H9 (cell line): Measurements from ENCODE around the gene MBTPS2. TPM values are rescaled to one million over a fixed set of nuclear protein-coding genes. Genes with fewer than 3 reads are reported as not detected.

Experiments used
- DNase-seq: peaks from one replicate; pipeline ENCODE4 v3.0.0-alpha.2; 2017
- H2AFZ ChIP-seq: one replicate; pipeline ENCODE4 v1.6.1; 2013; ENCODE audit warnings: mild to moderate bottlenecking, low read length, control low read depth, moderate library complexity
- H2AK5ac ChIP-seq: 2 replicates; pipeline ENCODE4 v1.6.1; 2013; ENCODE audit warnings: low read length, control low read depth, mixed read lengths; ENCODE audit not compliant: insufficient read length
- H2BK120ac ChIP-seq: one replicate; pipeline ENCODE4 v1.6.1; 2013; ENCODE audit warnings: low read depth, mild to moderate bottlenecking, low read length, control low read depth, inconsistent platforms; ENCODE audit not compliant: poor library complexity, severe bottlenecking
- H2BK12ac ChIP-seq: 2 replicates; pipeline ENCODE4 v1.6.1; 2013; ENCODE audit warnings: low read length, control low read depth, mixed read lengths, low read depth; ENCODE audit not compliant: insufficient read length
- H2BK15ac ChIP-seq: 2 replicates; pipeline ENCODE4 v1.6.1; 2013; ENCODE audit warnings: low read depth, low read length, control low read depth
- H2BK20ac ChIP-seq: one replicate; pipeline ENCODE4 v1.6.1; 2013; ENCODE audit warnings: low read depth, mild to moderate bottlenecking, low read length, control low read depth, inconsistent platforms; ENCODE audit not compliant: poor library complexity, severe bottlenecking
- H2BK5ac ChIP-seq: 2 replicates; pipeline ENCODE4 v1.6.1; 2013; ENCODE audit warnings: low read length, control low read depth, mixed read lengths; ENCODE audit not compliant: insufficient read length
- H3K14ac ChIP-seq: 2 replicates; pipeline ENCODE4 v1.6.1; 2013; ENCODE audit warnings: low read length, control low read depth; ENCODE audit not compliant: insufficient read depth
- H3K18ac ChIP-seq: 2 replicates; pipeline ENCODE4 v1.6.1; 2013; ENCODE audit warnings: low read depth, mild to moderate bottlenecking, mixed read lengths, low read length, control low read depth; ENCODE audit not compliant: insufficient read length
- H3K23ac ChIP-seq: 2 replicates; pipeline ENCODE4 v1.6.1; 2013; ENCODE audit warnings: low read length, control low read depth, mixed read lengths, low read depth; ENCODE audit not compliant: insufficient read length
- H3K23me2 ChIP-seq: 2 replicates; pipeline ENCODE4 v1.6.1; 2013; ENCODE audit warnings: low read depth, mild to moderate bottlenecking, mixed read lengths, low read length, control low read depth; ENCODE audit not compliant: insufficient read length, poor library complexity, severe bottlenecking
- H3K27ac ChIP-seq: 2 replicates; pipeline ENCODE4 v1.5.1; 2013; ENCODE audit warnings: low read length, control low read depth, mixed read lengths, low read depth; ENCODE audit not compliant: insufficient read length
- H3K27me3 ChIP-seq: 2 replicates; pipeline ENCODE4 v1.6.1; 2013; ENCODE audit warnings: low read length, control low read depth, inconsistent platforms; ENCODE audit not compliant: insufficient read depth
- H3K4ac ChIP-seq: 2 replicates; pipeline ENCODE4 v1.6.1; 2013; ENCODE audit warnings: low read depth, mild to moderate bottlenecking, control low read depth, inconsistent platforms, low read length, moderate library complexity
- H3K4me1 ChIP-seq: 2 replicates; pipeline ENCODE4 v1.6.1; 2013; ENCODE audit warnings: low read length, control low read depth, inconsistent platforms; ENCODE audit not compliant: insufficient read depth
- H3K4me2 ChIP-seq: 2 replicates; pipeline ENCODE4 v1.6.1; 2013; ENCODE audit warnings: low read length, control low read depth, mixed read lengths; ENCODE audit not compliant: insufficient read length, insufficient read depth
- H3K56ac ChIP-seq: 2 replicates; pipeline ENCODE4 v1.6.1; 2013; ENCODE audit warnings: low read depth, mild to moderate bottlenecking, mixed read lengths, low read length, control low read depth; ENCODE audit not compliant: insufficient read length
- H3K79me1 ChIP-seq: 2 replicates; pipeline ENCODE4 v1.6.1; 2013; ENCODE audit warnings: low read depth, mild to moderate bottlenecking, moderate library complexity, low read length, control low read depth, inconsistent platforms; ENCODE audit not compliant: insufficient read depth, poor library complexity, severe bottlenecking
- H3K79me2 ChIP-seq: 2 replicates; pipeline ENCODE4 v1.6.1; 2013; ENCODE audit warnings: low read length, control low read depth, inconsistent platforms; ENCODE audit not compliant: insufficient read depth
- H3K9ac ChIP-seq: 2 replicates; pipeline ENCODE4 v1.6.1; 2013; ENCODE audit warnings: low read length, control low read depth, mixed read lengths; ENCODE audit not compliant: insufficient read length; ENCODE audit errors: extremely low read depth
- H3K9me3 ChIP-seq: one replicate; pipeline ENCODE4 v1.6.1; 2013; ENCODE audit warnings: low read depth, low read length, inconsistent platforms; ENCODE audit not compliant: control insufficient read depth
- H3T11ph ChIP-seq: one replicate; pipeline ENCODE4 v1.6.1; 2013; ENCODE audit warnings: mild to moderate bottlenecking, low read length, control low read depth, inconsistent platforms
- H4K20me1 ChIP-seq: one replicate; pipeline ENCODE4 v1.6.1; 2013; ENCODE audit not compliant: control insufficient read depth, insufficient read length, insufficient read depth
- H4K5ac ChIP-seq: 2 replicates; pipeline ENCODE4 v1.6.1; 2013; ENCODE audit warnings: low read depth, mild to moderate bottlenecking, mixed read lengths, low read length, control low read depth; ENCODE audit not compliant: insufficient read length
- H4K8ac ChIP-seq: replicated peaks from 2 replicates; pipeline ENCODE4 v1.6.1; 2013; ENCODE audit warnings: low read length, control low read depth, mixed read lengths, low read depth; ENCODE audit not compliant: insufficient read length
- H4K91ac ChIP-seq: 2 replicates; pipeline ENCODE4 v1.6.1; 2013; ENCODE audit warnings: low read depth, mild to moderate bottlenecking, moderate library complexity, mixed read lengths, low read length, control low read depth; ENCODE audit not compliant: insufficient read length
- H3K27ac Mint-ChIP-seq, 3 experiments: 2 replicates in 2 of 3; 3 replicates in 1 of 3; pipeline ENCODE4 v1.8.0; 2020 to 2021; ENCODE audit warnings: mixed read lengths in 3 of 3, mild to moderate bottlenecking in 1 of 3, moderate library complexity in 1 of 3
- H3K27me3 Mint-ChIP-seq: 2 replicates; pipeline ENCODE4 v1.8.0; 2021; ENCODE audit warnings: low read depth, mild to moderate bottlenecking, moderate library complexity, mixed read lengths
- H3K36me3 Mint-ChIP-seq, 3 experiments: 2 replicates in 2 of 3; 3 replicates in 1 of 3; pipeline ENCODE4 v1.8.0; 2020 to 2021; ENCODE audit warnings: low read depth in 3 of 3, mixed read lengths in 3 of 3; ENCODE audit not compliant: insufficient read depth in 1 of 3
- H3K4me1 Mint-ChIP-seq, 2 experiments: 2 replicates each; pipeline ENCODE4 v1.8.0; 2020; ENCODE audit warnings: mixed read lengths in 2 of 2
- H3K4me3 Mint-ChIP-seq, 2 experiments: 2 replicates in 1 of 2; 3 replicates in 1 of 2; pipeline ENCODE4 v1.8.0; 2020 to 2021; ENCODE audit warnings: mild to moderate bottlenecking in 2 of 2, mixed read lengths in 2 of 2, moderate library complexity in 1 of 2
- H3K9me3 Mint-ChIP-seq, 2 experiments: 2 replicates in 1 of 2; 3 replicates in 1 of 2; pipeline ENCODE4 v1.8.0; 2020; ENCODE audit warnings: mild to moderate bottlenecking in 2 of 2, mixed read lengths in 2 of 2, moderate library complexity in 1 of 2
- CTCF ChIP-seq: fragments of 200-600 bp; sonication (generic); conservative IDR thresholded peaks from 3 replicates; pipeline ENCODE4 v1.8.0; 2021; ENCODE audit warnings: antibody characterized with exemption, mild to moderate bottlenecking
- WGBS: extraction: QIAGEN DNeasy Blood & Tissue Kit; methylation state at CpG from one replicate; pipeline ENCODE4 v1.1.7; 2013; ENCODE audit warnings: missing lambda C conversion rate, low lambda C conversion rate, mixed read lengths; ENCODE audit not compliant: insufficient read length; ENCODE audit errors: extremely low coverage; 5-methylcytosine and 5-hydroxymethylcytosine counted together
- total RNA-seq: library from RNA; stranded (reverse); gene quantifications from 2 replicates; pipeline ENCODE4 v1.2.1, GENCODE V29; 2021

MBTPS2 gene
- total RNA-seq, 1 experiment from 2014 or later: 6.8 TPM

- Histone ChIP-seq H2AK5ac (no peak overlapping the region), H3K79me2 (no peaks in the 10 kb centered on the region), H4K20me1 (no peaks in the 10 kb centered on the region), H3K4me2 (peak overlapping the region; percentile 66), H3K23me2 (no peaks in the 10 kb centered on the region), H2BK20ac (no peak overlapping the region), H2BK12ac (no peak overlapping the region), H3T11ph (no peak overlapping the region), H3K4ac (no peak overlapping the region), H3K14ac (no peak overlapping the region), H2BK15ac (no peak overlapping the region), H3K79me1 (no peaks in the 10 kb centered on the region), H3K27ac (no peak overlapping the region), H4K5ac (no peak overlapping the region), H3K9ac (peak overlapping the region; percentile 63), H3K23ac (no peak overlapping the region), H3K18ac (no peak overlapping the region), H2BK5ac (no peak overlapping the region), H2AFZ (peak overlapping the region; percentile 70), H4K8ac (no peak overlapping the region), H3K9me3 (no peaks in the 10 kb centered on the region), H3K27me3 (no peaks in the 10 kb centered on the region), H4K91ac (no peak overlapping the region), H2BK120ac (no peak overlapping the region), H3K56ac (no peak overlapping the region), H3K4me1 (no peaks in the 10 kb centered on the region)
- H3K27ac Mint-ChIP-seq: peak overlapping the region; percentile 52 to 74 (median 73); a peak in 3 of 7 replicates
- H3K9me3 Mint-ChIP-seq: peaks cover 0 to 12% of the 10 kb centered on the region in 2 experiments; a peak in 3 of 5 replicates
- peak overlapping the region; percentile 86 to 88 for H3K4me3 Mint-ChIP-seq
- H3K27me3 Mint-ChIP-seq: no peaks in the 10 kb centered on the region
- no peak for DNase-seq
- no peak for TF ChIP-seq CTCF
- WGBS: no CpG with 5 or more reads among the region's 4 CpGs
- peaks cover 18 to 23% of the 10 kb centered on the region in 2 experiments for H3K4me1 Mint-ChIP-seq
- peaks cover 2 to 5% (median 3%) of the 10 kb centered on the region in 3 experiments; a peak in 3 of 7 replicates for H3K36me3 Mint-ChIP-seq
These were observed 482 bp upstream of the MBTPS2 start for GRCh38 chrX:21838937-21839333.
